T-helper 1 cell (primary cell): ENCODE measurements around the gene FOLH1.
"Not testable (repeated sequence)": the region's sequence is repeated elsewhere in the genome, so short reads cannot be mapped to it uniquely, and the experiment has no call there.

Experiments
- DNase-seq, 5 donors: peaks; one replicate each; pipeline ENCODE4 v3.0.0-alpha.2; 2012 to 2020
- total RNA-seq, 4 donors: gene quantifications; one replicate each; lab custom pipeline; 2026; lab: John Stamatoyannopoulos, UW

Gene FOLH1
- total RNA-seq: 0 reads per million in 4 donors

DNA sequence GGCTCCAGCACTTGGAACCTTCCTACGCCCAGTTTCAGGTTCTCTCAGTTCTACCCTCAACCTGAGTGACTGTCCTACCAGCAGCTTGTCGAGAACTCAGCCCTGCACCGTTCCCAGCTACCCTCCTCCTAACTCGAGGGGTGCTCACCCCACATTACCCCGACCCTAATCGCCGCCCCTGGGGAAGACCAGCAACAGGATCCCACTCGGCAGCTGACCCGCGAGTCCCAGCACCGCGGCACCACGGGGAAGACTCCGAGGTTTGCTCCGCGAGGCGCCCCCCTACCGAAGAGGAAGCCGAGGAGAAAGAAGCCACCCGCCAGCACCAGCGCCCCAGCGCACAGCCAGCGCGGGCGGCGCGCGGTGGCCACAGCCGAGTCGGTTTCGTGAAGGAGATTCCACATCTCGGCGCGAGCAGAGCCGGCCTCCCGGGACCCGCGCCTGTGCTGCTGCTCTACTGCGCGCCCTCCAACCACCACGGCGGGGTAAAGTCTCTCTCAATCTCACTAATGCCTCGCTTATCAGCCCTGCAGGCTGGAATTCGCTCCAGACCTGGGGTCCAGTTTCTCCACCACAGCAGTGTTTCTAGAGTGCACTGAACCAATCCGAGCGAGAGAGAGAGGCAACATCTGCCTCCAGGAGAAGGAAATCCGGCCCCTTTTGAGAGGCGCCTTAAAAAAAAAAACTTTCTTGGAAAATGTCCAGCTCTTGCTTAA lies at the start of gene FOLH1:
FOLH1 (minus strand) TSS at position 597 of the 716 bp plus-strand sequence; CDS start at position 404, 193 bp downstream.
- DNase-seq: peak in 1 of 5 donors; percentile 8

DNA sequence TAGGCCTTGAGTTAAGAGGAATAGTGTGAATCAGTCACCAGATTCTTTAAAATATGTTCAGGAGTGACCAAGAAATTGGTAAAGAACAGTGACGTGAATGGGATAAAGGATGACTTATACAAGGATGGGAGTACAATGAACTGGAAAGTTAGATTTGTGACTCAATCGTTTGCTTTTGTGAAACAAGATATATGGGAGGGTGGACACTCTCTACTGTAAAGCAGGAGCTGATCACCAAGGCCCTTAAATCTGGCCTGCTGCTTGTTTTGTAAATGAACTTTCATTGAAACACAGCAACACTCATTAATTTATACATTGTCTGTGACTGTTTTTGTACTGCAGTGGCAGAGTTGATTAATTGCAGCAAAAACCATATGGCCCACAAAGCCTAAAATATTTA lies 46.7 kb upstream of the FOLH1 start:
- DNase-seq: not testable (repeated sequence)

DNA sequence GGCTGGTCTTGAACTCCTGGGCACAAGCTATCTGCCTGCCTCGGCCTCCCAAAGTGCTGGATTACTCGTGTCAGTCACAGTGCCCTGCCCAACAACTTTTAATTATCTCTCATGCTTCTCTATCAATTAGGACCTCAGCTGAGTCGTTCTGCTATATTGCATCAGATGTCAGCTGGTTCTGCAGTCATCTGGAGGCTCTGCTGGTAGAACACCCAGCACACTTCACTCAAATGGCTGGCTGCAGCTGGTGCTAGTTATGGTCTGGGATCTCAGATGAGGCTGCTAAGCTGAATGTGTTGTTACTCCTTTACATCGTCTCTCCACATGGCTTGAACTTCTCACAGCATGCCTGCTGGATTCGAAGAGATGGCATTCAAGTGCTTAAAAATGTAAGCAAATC lies 42.8 kb upstream of the FOLH1 start:
- not testable (repeated sequence) for DNase-seq

DNA sequence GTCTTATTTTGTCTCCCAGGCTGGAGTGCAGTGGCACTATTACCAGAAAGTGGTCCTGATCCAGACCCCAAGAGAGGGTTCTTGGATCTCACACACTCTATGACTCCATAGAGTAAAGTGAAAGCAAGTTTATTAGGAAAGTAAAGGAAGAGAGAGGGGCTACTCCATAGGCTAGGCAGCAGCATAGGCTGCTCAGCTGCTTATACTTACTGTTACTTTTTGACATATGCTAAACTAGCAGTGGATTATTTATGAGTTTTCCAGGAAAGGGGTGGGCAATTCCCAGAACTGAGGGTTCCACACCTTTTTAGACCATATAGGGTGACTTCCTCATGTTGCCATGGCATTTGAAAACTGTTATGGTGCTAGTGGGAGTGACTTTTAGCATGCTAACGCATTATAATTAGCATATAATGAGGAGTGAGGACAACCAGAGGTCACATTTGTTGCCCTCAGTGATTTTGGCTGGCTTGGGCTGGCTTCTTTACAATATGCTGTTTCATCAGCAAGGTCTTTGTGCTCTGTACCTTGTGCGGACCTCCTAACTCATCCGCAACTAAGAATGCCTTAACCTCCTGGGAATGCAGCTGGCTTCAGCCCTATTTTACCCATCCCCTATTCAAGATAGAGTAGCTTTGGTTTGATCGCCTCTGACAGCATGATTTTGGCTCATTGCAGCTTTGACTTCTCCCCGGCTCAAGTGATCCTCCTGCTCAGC lies 42.2 kb upstream of the FOLH1 start:
- DNase-seq: not testable (repeated sequence)

DNA sequence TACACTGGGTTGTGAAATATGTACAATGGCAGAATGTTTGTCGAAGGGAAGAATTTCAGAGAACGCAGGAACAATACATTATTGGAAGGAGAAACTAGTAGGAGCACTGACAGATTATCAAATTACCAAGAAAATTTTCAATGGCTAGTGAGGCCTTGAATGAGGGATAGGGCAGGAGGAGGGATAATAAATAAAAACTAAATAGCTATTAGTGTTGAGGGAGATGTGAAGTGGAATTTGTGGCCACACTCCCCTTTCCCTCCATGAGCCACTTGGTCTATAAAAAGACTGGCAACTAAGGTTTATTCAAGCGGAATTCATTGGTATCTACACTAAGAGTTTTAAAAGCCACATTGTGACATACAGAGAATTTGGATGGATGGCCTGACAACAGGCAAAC lies 41.0 kb upstream of the FOLH1 start:
- not testable (repeated sequence) for DNase-seq

DNA sequence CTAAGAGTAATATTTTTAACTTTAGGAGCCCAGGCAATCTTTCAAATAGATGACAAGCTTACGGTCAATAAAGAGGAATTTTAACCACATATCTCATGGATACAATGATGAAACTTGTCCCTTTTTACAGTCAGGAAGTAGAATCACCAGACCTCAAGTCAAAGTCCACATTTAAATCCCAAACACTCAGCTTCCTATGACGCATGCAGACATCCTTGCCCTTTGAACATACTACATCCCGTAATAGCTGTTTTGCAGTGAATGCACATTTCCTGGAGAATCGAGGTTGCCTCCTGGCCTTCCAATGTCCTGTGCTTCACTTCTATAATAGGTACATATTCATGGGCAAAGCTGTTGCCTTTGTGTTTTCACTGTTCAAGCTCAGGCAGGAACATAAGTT lies 25.3 kb upstream of the FOLH1 start:
- not testable (repeated sequence) for DNase-seq

DNA sequence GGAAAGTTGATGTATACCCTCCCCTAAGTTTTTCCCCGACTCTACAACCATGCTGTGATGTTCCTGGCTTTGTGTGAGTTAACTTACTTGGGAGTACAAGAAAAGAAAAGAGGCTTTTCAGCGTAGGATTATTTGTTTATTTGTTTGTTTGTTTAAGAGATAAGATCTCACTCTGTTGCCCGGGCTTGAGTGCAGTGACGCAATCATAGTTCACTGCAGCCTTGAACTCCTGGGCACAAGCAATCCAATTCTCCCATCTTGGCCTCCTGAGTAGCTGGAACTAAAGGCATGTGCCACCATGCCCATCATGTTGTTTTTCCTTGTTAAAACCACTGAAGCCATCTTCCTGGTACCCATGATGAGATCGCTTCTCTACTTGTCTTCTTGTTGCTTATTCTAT lies 24.6 kb upstream of the FOLH1 start:
- DNase-seq: not testable (repeated sequence)

DNA sequence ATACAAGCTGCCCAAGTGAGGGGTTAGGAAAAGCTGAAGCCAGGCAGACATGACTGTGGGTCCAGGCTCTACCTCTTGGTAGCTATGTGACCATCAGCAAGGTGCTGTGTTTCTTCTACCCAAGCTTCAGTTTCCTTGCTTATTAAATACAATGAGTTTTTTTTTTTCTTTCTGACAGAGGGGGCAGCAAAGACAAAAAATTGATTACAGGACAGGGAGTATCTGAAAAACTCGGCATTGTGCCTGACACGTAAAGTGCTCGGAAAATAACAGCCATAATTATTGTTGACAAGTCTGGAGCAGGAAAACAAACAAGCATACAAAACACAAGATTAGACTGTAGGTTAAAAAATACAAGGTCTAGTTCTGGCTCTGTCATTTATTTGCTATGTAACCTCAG lies 23.3 kb upstream of the FOLH1 start:
- DNase-seq: not testable (repeated sequence)

DNA sequence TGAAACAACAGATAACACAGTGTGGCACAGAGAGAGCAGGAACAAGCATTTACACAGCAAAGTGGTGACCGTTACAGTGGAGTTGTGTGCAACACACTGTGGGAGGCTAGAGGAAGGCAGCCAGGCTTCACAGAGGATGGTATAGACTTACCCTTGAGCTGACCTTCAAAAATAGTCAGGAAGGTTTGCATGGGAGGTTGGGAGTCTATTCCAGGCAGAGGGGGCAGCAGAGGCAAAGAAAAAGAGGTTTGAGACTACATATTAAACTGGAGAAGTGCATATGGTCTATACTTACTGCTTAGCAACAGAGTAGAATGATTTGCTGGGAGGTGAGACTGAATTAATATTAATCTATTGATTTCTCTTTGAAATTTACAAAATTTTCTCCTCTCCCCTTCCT lies 22.1 kb upstream of the FOLH1 start:
- DNase-seq: not testable (repeated sequence)

DNA sequence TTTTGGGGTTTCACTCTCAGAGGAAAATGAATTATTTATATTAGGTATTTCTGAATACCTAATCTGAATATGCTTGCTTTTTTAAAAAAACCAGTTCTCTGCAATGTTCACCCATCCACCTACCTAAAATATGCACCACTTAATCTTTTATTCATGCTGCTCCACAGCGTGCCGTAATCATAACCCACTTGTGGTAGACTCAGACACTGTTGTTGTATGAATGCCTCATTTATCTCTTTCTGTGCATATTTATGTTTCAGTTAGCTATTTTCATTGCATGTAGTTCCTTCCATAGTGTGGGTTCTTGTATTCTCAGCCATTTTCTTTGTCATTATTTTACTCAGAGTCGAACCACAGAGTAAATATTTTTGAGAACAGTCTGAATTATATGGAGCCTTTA lies 21.6 kb upstream of the FOLH1 start:
- not testable (repeated sequence) for DNase-seq

DNA sequence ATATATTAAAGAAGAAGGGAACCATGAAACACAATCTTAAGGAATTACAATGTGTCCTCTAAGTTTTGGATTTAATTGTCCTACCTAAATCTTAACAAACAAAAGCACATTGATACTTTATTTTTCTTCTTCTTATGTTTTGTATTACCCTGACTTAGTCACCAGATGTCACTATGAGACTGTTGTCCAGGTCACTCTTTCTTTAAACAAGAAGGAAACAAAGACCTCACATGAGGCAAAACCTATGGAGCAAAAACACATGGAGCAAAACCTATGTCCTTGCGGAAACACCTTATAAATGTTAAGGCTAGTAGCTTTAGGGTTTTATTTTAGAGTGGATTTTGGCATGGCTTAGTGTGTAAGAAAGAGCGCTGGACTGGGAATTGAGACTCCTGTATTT lies 20.7 kb upstream of the FOLH1 start:
- DNase-seq: not testable (repeated sequence)

DNA sequence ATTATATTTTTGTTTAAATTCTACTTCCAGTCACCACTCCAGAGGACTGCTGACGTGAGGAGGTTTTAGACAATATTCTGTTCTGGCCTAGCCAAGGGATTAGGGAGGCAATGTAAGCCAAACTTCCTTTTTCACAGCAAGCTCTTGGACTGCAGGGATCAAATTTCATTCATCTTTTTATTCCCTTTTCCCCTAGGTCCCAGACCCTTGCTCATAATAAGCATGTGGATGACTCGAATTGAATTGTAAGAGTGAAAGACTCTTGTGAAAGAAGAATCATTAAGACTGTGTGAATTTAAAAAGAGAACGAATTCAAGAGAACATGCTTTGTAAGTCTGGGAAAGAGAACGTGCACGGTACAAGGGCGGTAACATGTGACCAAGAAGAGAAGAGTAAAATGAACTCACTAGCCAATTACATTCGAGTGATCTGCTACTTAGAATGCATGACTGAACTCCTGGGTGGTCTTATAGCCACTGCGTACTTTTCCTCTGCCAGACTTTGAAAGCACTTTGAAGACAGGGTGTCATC lies 16.9 kb upstream of the FOLH1 start:
- DNase-seq: not testable (repeated sequence)

DNA sequence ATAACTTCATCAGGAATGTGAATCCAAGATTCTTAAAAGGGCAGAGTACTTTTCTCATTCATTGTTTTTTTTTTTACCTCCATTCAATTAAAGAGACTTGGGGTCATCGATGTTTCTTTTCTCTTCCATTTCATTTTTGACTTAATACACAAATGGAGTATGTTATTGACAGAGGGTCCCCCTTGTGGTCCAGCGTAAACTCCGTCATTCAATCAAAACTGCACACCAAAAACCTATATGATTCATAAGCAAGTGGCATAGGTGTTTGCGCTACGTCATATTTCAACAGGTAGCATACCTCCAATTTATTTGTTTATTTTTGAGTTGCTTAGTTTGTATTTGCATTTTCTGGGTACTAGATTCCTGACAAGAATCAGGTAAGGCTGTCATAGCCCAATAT lies 12.7 kb upstream of the FOLH1 start:
- no peak for DNase-seq

DNA sequence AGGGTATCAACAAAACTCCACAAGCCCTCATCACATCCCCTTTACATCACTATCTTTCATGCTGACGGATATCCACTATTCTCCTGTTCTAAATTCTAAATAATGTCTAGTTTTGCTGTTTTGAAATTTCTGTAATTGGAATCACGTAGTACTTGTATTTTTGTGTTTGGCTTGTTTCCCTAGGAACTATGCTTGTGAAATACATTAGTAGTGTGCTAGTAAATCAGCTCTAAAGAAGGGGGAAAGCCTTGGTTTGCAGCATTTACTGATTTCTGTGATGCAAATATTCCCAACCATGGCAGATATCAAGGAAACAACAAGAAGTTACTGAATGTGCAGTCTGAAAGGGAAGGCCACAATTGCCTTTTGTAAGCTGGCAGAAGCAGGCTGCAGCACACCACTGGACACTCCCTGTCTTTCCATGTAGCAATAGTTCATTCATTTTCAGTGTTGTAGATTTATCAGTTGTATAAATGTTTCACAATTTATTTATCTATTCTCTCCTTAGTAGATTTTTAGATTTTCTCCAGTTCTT lies 4.7 kb upstream of the FOLH1 start:
- DNase-seq: no peak

DNA sequence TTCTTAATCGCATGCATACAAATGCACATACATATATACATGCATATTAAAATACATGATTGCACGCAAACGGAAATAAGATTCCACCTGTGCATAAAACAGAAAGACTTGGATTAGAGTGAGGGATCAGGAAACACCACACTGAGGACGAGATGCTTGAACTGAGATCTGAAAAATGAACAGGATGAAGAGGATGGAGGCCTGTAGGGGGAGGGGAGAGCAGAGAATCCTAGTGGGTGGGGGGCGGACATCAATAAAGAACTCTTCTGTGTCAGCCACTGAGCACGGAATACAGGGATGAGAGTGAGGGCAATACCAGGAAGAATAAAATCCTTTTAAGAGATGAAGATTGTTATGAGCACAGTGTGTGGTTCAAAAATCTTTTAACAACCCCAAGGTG lies 1.4 kb downstream of the FOLH1 start:
- DNase-seq: not testable (repeated sequence)

DNA sequence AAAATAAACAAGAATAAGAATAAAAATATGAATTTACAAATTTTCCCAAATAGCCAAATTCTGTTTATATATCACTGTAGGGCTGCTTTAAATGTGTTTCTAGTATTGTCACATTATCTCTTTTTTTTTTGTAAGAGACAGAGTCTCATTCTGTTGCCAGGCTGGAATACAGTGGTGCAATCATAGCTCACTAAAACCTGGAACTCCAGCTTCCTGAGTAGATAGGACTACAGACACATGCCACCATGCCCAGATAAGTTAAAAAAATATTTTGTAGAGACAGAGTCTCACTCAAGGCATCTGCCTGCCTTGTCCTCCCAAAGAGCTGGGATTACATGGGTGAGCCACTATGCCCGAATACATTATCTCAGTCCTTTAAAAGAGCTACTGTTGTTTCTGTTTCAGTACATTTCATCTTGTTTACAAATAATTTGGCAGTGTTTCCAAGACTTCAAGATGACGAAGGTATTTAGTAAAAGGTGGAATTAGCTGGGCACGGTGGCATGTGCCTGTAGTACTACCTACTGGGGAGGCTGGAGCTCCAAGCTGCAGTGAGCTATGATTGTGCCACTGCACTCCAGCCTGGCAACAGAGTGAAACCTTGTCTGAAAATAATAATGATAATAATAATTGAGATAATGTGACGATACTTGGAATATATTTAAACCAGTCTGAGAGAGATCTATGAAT lies 6.0 kb downstream of the FOLH1 start:
- no peak for DNase-seq

DNA sequence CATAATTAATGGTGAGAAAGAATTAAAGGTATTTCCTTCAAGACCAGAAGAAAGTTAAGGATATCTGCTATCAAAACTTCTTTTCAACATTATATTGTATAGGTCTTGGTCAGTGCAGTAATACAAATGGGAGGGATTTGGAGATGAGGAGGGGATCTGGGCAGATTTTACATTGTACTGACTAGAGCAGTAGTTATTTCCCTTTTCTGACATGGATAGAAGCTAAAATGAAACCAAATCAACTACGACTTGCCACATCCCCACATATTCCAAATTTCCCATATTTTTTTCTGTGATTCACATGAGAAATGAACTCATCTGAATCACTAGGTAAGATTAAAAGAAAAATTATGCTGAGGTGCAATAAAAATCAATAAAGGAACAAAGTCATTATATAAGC lies 11.6 kb downstream of the FOLH1 start:
- DNase-seq: not testable (repeated sequence)

DNA sequence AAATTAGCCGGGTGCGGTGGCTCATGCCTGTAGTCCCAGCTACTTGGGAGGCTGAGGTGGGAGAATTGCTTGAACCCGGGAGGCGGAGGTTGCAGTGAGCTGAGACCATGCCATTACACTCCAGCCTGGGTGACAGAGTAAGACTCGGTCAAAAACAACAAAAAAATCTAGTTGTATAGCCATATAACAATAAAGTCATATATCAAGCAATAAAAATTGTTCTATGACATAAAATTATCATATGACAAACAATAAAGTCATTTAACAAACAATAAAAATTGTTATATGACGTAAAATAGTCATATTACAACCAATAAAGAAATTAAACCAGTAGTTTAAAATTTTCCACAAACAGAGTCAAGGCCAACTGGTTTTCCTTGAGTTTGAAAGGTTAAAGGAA lies 12.4 kb downstream of the FOLH1 start:
- DNase-seq: not testable (repeated sequence)

DNA sequence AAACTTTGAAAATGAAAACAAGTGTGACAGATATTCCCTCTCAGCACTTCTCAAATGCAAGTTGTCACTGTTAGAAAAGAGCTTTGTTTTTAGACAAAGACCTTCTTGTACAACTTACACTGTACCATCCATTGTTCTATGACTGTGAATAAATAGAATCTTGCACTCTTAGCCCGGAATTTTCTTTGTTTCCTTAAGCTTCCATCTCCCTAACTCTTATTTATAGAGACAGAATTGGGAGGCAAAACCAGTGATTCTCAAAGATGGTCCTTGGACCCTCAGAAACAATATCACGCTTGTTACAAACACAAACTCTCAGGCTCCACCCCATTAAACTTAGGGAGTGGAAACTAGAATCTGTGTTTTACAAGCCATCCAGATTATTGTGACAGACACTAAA lies 18.1 kb downstream of the FOLH1 start:
- DNase-seq: not testable (repeated sequence)

DNA sequence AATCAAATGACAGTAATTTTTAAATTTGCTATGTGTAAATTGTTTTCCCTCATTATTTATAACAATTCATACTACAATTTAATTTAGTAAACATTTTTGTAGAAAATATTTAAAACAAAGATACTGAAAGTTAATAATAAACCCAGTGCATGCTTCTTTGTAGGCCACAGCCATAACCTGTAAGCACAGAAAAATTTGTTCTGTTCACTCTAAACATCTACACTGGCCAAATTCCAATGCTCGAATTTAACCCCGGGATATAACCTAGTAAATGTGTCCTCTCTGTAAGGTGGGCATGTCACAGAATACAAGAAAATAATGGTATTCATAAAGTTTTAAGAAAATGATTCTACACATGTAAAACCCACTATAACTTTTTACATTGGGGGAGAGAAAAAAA lies 22.2 kb downstream of the FOLH1 start:
- DNase-seq: not testable (repeated sequence)

DNA sequence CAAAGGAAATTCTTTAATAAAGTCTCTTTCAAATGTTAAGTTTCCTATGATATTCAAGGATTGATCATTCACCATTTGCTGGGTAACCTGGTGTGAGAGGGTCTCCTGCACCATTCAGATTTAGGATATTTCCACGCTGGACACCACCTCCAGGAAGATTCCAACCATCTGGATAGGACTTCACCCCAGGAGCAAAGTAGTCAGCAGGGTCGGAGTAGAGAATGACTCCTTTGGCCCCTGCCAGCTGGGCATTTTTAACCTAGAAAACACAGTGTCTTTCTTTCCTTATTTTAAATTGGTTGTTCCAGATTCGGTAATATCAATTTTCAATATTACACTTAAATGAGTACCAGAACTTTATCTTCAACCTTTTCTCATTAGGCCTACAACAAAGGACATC lies 22.8 kb downstream of the FOLH1 start:
- not testable (repeated sequence) for DNase-seq

DNA sequence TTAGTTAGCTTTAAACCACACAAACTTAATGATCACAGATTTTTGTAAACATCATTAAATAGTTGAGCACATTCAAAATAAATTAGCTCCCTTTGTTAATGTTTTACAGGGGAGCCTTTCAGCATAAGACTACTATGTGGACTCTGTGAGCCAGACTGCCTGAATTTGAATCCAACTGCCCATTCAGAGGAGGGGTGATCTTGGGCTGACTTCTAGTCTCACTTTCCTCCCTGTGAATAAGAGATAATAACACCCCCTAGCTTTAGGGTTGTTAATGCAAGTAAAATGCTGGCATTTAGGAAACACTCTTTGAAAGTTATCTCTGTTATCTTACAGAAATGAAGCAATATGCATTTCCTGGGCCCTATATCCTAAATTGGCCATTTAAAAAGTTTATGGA lies 23.6 kb downstream of the FOLH1 start:
- DNase-seq: not testable (repeated sequence)

DNA sequence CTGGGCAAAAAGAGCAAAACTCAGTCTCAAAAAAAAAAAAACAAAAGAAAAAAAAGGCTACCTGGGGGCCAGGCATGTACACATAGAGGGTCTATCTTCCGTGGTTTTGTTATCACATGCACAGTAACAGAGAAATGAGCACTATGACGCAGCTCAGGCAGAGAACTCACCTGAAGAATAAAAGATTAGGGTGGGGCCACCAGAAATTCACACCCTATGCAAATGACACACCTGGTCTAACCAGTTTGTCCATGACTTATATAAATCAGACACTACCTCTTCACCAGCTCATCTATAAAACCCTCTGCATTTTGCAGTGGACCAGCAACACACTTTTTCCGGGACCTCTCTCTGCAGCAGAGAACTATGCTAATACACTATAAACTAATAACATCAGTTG lies 30.5 kb downstream of the FOLH1 start:
- not testable (repeated sequence) for DNase-seq
